Lower leg skin (tissue), 4 donors: ENCODE measurements around the gene LMO1. TPM values are rescaled to one million over a fixed set of nuclear protein-coding genes. Genes with fewer than 3 reads are reported as not detected.

Experiments used
- DNase-seq, 2 donors: peaks; one replicate each; pipeline ENCODE4 v3.0.0-alpha.2; 2019; ENCODE audit warnings: low spot score in 2 of 2
- H3K4me3 ChIP-seq: fragments of 200-600 bp; sonication (generic); 2 replicates; pipeline ENCODE4 v1.5.1; 2017; ENCODE audit warnings: mild to moderate bottlenecking, low read depth; ENCODE audit not compliant: poor library complexity, severe bottlenecking
- CTCF ChIP-seq, 3 donors: fragments of 450-650 bp; IDR thresholded peaks; one replicate each; pipeline ENCODE4 v1.5.1; 2016; ENCODE audit warnings: antibody characterized with exemption in 3 of 3, mild to moderate bottlenecking in 3 of 3, moderate library complexity in 2 of 3
- POLR2A ChIP-seq, 2 donors: fragments of 450-650 bp; IDR thresholded peaks; one replicate each; pipeline ENCODE4 v1.6.1; 2016 to 2017; ENCODE audit warnings: antibody characterized with exemption in 2 of 2, mild to moderate bottlenecking in 1 of 2, moderate library complexity in 1 of 2
- WGBS, 2 donors: methylation state at CpG; one replicate each; pipeline ENCODE4 v1.1.5; 2018; 5-methylcytosine and 5-hydroxymethylcytosine counted together
- intact Hi-C: fragments of 100-400 bp; cut with DNase I; formaldehyde crosslinking; loops from one replicate; pipeline ENCODE4 v1.15.0; 2023; ENCODE audit warnings: low total_unique reads
- total RNA-seq, 4 donors: library from RNA; depleted of rRNA; stranded (reverse); fragments of >200 nt; gene quantifications; one replicate each; pipeline ENCODE4 v1.1.0, GENCODE V29; 2016

Gene LMO1
- total RNA-seq, 4 donors from 2014 or later, result 7.0 to 19.3 (median 8.4) TPM

- intact Hi-C loops, result no loop called here
- DNase-seq, result peak in 1 of 2 donors; percentile 47
- H3K4me3 ChIP-seq, result no peak overlapping the region
- TF ChIP-seq CTCF (IDR thresholded peaks at IDR 0.05) (no peak), POLR2A (IDR thresholded peaks at IDR 0.05) (no peak)
- WGBS, 2 donors, result 68 to 71% methylated on average over 19 of the region's 19 CpGs
These were observed 71.4 kb downstream of the LMO1 start for GRCh38 chr11:8192016-8192895.

GRCh38 chr11:8190431-8190830 lies 73.2 kb downstream of the LMO1 start:
- no peak overlapping the region for H3K4me3 ChIP-seq
- intact Hi-C loops, result no loop called here
- WGBS, 2 donors, result 50% methylated on average over 2 of the region's 2 CpGs
- DNase-seq, result no peak
- TF ChIP-seq CTCF (IDR thresholded peaks at IDR 0.05) (no peak), POLR2A (IDR thresholded peaks at IDR 0.05) (no peak)

GRCh38 chr11:8186429-8186828 lies 77.2 kb downstream of the LMO1 start:
- intact Hi-C loops, result no loop called here
- no peak overlapping the region for H3K4me3 ChIP-seq
- 83 to 94% methylated on average over 2 of the region's 2 CpGs for WGBS, 2 donors
- DNase-seq, result no peak
- TF ChIP-seq CTCF (IDR thresholded peaks at IDR 0.05), result no peak
- no peak for TF ChIP-seq POLR2A (IDR thresholded peaks at IDR 0.05)

GRCh38 chr11:8183111-8183510 lies 80.6 kb downstream of the LMO1 start:
- DNase-seq, result no peak
- intact Hi-C loops, result no loop called here
- H3K4me3 ChIP-seq, result no peak overlapping the region
- WGBS, 2 donors, result 77 to 84% methylated on average over 5 of the region's 5 CpGs
- TF ChIP-seq CTCF (IDR thresholded peaks at IDR 0.05) (no peak), POLR2A (IDR thresholded peaks at IDR 0.05) (no peak)

GRCh38 chr11:8180469-8180868 lies 83.2 kb downstream of the LMO1 start:
- DNase-seq, result no peak
- 53 to 67% methylated on average over 4 of the region's 4 CpGs for WGBS, 2 donors
- intact Hi-C loops, result no loop called here
- TF ChIP-seq POLR2A (IDR thresholded peaks at IDR 0.05) (no peak), CTCF (IDR thresholded peaks at IDR 0.05) (no peak)
- H3K4me3 ChIP-seq, result no peak overlapping the region
